A375 (cell line): Measurements from ENCODE around the gene SLC52A1. TPM values are rescaled to one million over a fixed set of nuclear protein-coding genes. Genes with fewer than 3 reads are reported as not detected.

Experiments used
- total RNA-seq: library from RNA; depleted of rRNA; stranded (reverse); fragments of >200 nt; shearing (Covaris generic); gene quantifications from 2 replicates; pipeline ENCODE4 v1.2.3, GENCODE V29; 2014; rRNA removed

The SLC52A1 gene
- not detected in 2 replicates for total RNA-seq

DNA sequence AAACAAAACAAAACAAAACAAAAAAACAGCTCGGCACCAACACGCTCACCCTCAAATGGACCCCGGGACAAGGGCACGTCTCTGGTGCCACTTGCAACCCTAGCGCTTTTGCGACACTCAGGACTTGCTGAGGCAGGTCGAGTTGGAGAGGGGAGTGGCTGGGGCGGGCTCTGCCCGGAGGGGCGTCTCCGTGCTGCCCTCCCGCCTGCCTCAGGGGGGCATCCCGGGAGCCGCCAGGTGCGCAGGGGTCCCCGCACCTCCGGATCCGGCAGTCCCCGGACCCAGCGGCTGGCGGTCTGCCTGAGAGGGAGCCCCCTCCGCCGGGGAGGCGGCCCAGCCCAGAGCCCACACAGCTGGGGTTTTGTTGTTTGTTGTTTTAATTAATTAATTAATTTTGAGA, at the start of gene SLC52A1:
Gene SLC52A1 (minus strand): TSS at position 112 of the 400 bp plus-strand sequence. CDS start 820 bp downstream, outside the sequence.

DNA sequence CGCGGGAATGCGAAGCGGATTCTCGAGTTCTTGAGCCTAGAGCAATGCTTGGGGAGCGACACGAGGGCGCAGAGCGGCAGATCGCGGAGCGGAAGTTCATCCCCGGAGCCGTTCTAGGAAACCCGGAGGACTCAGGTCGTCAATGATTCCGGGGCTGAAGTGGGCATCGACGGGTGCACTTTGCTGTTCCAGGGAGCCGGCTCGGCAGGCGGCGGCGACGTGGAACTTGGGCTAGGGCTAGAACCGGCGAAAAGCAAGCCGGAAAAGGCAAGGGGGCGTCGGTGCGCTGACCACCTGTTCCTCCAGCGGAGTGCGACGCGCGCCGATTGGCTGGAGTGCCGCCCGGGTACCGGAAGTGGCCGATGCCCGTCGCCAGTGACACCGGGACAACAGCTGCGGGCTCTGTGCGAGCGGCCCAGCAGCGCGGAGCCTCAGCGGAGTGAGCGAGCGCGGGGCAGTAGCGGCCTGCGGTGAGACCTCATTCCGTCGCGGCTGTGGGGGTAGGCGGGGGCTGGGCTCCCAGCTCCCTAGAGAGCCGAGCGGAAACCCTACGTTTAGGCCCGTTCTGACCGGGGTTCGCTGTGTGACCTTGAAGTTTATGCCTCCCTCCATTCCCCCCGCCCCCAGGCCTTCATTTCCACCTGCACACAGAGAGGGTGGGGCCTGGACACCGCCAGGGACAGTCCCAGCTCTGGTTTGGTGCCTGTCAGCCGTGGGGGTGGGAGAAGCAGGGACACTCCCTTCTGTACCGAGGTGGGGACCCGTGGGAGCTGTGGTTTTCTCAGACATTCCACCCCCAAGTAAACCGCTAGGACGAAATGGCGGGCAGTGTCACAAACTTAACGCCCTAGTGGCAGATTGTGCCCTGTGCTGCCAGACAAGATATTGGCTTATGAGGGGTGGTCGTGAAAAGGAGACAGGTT, 43.1 kb upstream of the SLC52A1 start, which contains the start of gene ZFP3:
Gene ZFP3 (plus strand): TSS at position 362 of the 923 bp plus-strand sequence. CDS start 13,038 bp downstream, outside the sequence.

DNA sequence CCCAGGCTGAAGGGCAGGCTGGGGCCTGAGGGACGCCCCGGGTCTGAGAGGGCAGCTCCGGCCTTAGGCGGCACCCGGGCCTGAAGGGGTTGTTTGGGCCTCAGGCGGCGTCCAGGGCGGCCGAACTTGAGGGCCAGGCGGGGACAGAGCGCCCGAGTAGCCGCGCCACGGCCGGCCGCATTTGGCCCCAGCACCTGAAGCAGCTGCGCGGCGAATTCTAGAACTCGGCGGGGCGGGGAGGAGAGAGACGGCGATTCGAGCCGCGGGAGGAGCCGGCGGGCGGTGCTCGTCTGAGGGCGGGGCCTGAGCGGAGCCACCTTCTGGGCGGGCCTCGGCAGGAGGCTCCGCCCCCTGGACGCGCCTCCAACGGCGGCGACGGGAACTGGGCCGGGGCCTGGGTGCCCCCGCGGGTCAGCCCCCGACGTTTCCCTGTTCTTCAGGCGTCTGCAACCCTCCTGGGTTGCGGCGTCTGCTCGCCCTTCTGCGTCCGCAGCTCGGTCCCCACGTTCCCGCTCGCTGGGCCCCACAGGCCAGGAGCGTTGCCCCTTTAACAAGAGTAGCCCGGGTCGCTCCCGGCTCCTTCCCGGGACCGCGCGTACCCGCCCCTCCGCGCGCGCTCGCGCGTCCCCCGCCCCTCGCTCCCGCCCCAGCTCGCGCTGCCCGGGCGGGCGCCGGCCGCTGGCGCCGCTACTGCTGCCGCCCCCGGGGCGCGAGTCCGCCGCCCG, 37.8 kb downstream of the SLC52A1 start, which contains the start of the genes INCA1 and KIF1C:
Gene INCA1 (minus strand): TSS at position 221 of the 725 bp plus-strand sequence. CDS start 3,085 bp downstream, outside the sequence.
Gene KIF1C (plus strand): TSS at position 649 of the 725 bp plus-strand sequence. CDS start 2,297 bp downstream, outside the sequence.

DNA sequence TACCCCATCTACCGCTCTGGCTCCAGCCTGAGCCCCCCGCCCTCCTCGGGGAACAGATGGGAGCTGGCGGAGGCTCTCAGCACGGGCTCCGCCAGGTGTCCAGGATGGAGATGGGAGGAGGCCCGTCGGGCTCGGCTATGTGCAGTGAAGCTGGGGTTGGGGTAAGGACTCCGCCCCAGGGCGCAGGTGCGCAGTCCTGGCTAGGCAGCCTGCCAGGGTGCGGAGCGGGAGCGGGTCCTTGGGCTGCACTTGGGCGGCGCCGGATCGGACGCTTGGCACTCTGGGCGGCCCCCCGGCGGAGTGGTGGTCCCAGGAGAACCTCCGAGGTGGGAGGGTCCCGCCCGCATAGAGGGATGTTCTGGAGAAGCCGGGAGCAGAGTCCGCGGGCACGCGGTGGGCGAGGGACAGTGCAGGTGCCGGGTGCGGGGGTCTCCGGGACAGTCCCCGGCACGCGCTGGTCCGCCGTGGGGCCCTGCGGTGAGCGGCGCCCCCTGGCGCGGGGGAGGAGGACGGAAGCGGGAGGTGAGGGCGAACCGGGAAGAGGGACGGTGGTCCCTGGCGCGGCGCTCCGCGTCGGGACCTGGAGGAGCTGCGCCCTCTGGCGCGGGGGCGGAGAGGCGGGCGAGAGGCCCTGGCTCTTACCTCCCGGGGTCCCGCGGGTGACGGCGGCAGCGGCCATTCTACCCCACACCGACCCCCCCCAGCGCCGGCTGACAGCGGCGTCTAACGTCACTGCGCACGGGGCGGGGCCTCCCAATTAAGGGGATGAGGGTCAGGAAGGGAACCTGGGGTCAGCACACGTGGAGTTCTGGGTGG, 48.1 kb downstream of the SLC52A1 start, which contains the start of gene CAMTA2:
Gene CAMTA2 (minus strand): TSS at position 725 of the 816 bp plus-strand sequence. CDS start 1,453 bp downstream, outside the sequence.

Other genes starting within 250 kb of the SLC52A1 start
- gene VMO1, start 249.1 kb downstream of the SLC52A1 start, total RNA-seq = 0.26 TPM in 1 of 2 replicates, not detected in the other
- gene GLTPD2, start 246.5 kb downstream of the SLC52A1 start, total RNA-seq = not detected in 2 replicates
- gene PSMB6, start 239.3 kb downstream of the SLC52A1 start, total RNA-seq = 200 and 223 TPM in 2 replicates
- gene PLD2, start 228.3 kb downstream of the SLC52A1 start, total RNA-seq = 19.5 and 26.8 TPM in 2 replicates
- gene MINK1, start 202.1 kb downstream of the SLC52A1 start, total RNA-seq = 33.7 and 33.8 TPM in 2 replicates
- 0.45 and 0.53 TPM in 2 replicates for gene C17orf107, start 135.9 kb downstream of the SLC52A1 start, total RNA-seq
- 0.19 and 0.38 TPM in 2 replicates for gene CHRNE, start 132.3 kb downstream of the SLC52A1 start, total RNA-seq
- not detected in 2 replicates for gene GP1BA, start 103.1 kb downstream of the SLC52A1 start, total RNA-seq
- gene SLC25A11, start 95.4 kb downstream of the SLC52A1 start, total RNA-seq = 83.0 and 86.7 TPM in 2 replicates
- 43.8 and 50.1 TPM in 2 replicates for gene RNF167, start 95.2 kb downstream of the SLC52A1 start, total RNA-seq
- gene PFN1, start 86.9 kb downstream of the SLC52A1 start, total RNA-seq = 1,994 and 2,456 TPM in 2 replicates
- gene ENO3, start 84.3 kb downstream of the SLC52A1 start, total RNA-seq = 7.2 and 8.6 TPM in 2 replicates
- 90.5 and 106 TPM in 2 replicates for gene SPAG7, start 67.6 kb downstream of the SLC52A1 start, total RNA-seq
- gene CAMTA2, start 47.8 kb downstream of the SLC52A1 start, total RNA-seq = 25.6 and 46.7 TPM in 2 replicates
- gene INCA1, start 37.9 kb downstream of the SLC52A1 start, total RNA-seq = 0.72 TPM in 1 of 2 replicates, not detected in the other
- 39.6 and 46.3 TPM in 2 replicates for gene KIF1C, start 37.5 kb downstream of the SLC52A1 start, total RNA-seq
- gene ZFP3, start 43.0 kb upstream of the SLC52A1 start, total RNA-seq = not detected in 2 replicates
- 19.4 and 20.4 TPM in 2 replicates for gene ZNF232, start 76.5 kb upstream of the SLC52A1 start, total RNA-seq
- gene USP6, start 80.6 kb upstream of the SLC52A1 start, total RNA-seq = not detected in 2 replicates
- gene ZNF594, start 156.4 kb upstream of the SLC52A1 start, total RNA-seq = 16.3 and 17.7 TPM in 2 replicates
- not detected in 2 replicates for gene SCIMP, start 199.4 kb upstream of the SLC52A1 start, total RNA-seq
- gene RABEP1, start 246.9 kb upstream of the SLC52A1 start, total RNA-seq = 48.4 and 58.3 TPM in 2 replicates